Measurements from ENCODE around the gene BRF1.

Gene BRF1

DNA sequence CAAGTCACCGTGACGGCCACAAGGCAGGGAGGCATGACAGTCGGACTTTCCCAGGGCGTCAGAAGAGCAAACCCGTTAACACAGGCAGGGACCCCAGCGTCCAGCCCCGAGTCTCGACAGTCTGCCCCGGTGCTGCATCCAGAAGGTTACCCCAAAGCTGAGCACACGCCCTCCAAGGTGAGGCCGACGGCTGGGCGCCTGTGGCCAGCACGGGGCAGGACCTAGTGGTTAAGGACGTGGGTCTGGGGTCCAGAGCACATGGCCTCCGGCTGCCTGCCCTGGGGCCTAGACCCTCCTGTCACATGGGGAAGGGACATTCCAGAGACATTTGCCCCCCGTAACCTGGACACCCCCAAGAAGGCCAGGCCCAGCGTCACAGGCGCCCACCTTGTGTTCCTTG, 82.2 kb downstream of the BRF1 start:
- Histone ChIP-seq H2BK120ac (ENCODE audit: low read depth, low read length) (no peak overlapping the region), H2BK5ac (ENCODE audit: low read depth, low read length, poor library complexity, severe bottlenecking) (no peak overlapping the region), H2BK15ac (ENCODE audit: low read depth, poor library complexity, severe bottlenecking) (no peak overlapping the region), H3K18ac (ENCODE audit: low read depth in 1 of 2, low read length in 2 of 2) (no peak overlapping the region), H3K4me2 (ENCODE audit: low read length, poor library complexity, severe bottlenecking) (no peak overlapping the region), H4K91ac (ENCODE audit: low read length) (no peak overlapping the region), H3K27me3 (ENCODE audit: control insufficient read depth in 1 of 2, insufficient read depth in 1 of 2, low read length in 2 of 2) (no peaks in the 10 kb centered on the region), H3K9ac (ENCODE audit: low read length) (no peak overlapping the region), H4K8ac (ENCODE audit: low read length) (no peak overlapping the region), H3K4me3 (ENCODE audit: insufficient read depth in 1 of 2, low read depth in 1 of 2, low read length in 2 of 2) (no peak overlapping the region), H3K4me1 (ENCODE audit: control insufficient read depth, insufficient read depth, low read depth, low read length) (peaks cover 34% of the 10 kb centered on the region), H3K4ac (ENCODE audit: low read depth in 1 of 2, low read length in 2 of 2) (no peak overlapping the region), H3K23ac (ENCODE audit: low read length in 2 of 2) (no peak overlapping the region), H3K27ac (ENCODE audit: low read length, poor library complexity, severe bottlenecking) (no peak overlapping the region), H3K14ac (ENCODE audit: low read length in 2 of 2) (no peak overlapping the region), H2AK5ac (ENCODE audit: low read length, severe bottlenecking) (no peak overlapping the region), H2BK12ac (ENCODE audit: low read length in 2 of 2) (no peak overlapping the region), H3K79me1 (replicated peaks; ENCODE audit: low read length, poor library complexity, severe bottlenecking) (peaks cover 9% of the 10 kb centered on the region), H3K36me3 (ENCODE audit: control insufficient read depth in 1 of 2, insufficient read depth in 2 of 2, low read depth in 1 of 2, low read length in 2 of 2) (peaks cover 63 to 66% of the 10 kb centered on the region in 2 experiments), H2AFZ (ENCODE audit: low read depth, low read length) (no peak overlapping the region), H3K9me3 (ENCODE audit: control insufficient read depth, low read length) (no peaks in the 10 kb centered on the region)
- 97% methylated on average over 19 of the region's 19 CpGs for WGBS
- DNase-seq: no peak

DNA sequence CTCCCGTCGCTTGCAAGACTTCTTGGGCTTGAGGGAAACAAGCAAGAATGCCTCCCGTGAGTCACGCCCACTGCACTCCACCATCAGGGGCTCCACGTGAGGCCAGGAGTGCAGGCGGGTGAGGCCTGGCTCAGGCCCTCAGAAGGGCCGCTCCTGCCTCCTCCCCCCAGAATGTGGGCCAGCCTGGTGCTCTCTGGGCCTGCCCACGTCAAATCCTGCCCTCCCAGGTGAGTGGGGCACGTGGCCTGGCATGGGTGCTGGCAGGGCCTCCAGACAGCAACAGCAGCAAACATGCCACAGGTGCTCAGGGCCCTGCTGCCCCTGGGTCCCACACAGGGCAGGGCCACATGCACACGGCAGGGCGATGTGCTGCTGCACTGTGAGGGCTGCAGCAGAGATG, 83.0 kb downstream of the BRF1 start:
- no peak overlapping the region for H2BK12ac ChIP-seq (ENCODE audit: low read length in 2 of 2)
- no peaks in the 10 kb centered on the region for H3K27me3 ChIP-seq (ENCODE audit: control insufficient read depth in 1 of 2, insufficient read depth in 1 of 2, low read length in 2 of 2)
- H2AK5ac ChIP-seq (ENCODE audit: low read length, severe bottlenecking): no peak overlapping the region
- H3K4me3 ChIP-seq (ENCODE audit: insufficient read depth in 1 of 2, low read depth in 1 of 2, low read length in 2 of 2): no peak overlapping the region
- H3K4me2 ChIP-seq (ENCODE audit: low read length, poor library complexity, severe bottlenecking): no peak overlapping the region
- H3K23ac ChIP-seq (ENCODE audit: low read length in 2 of 2): no peak overlapping the region
- no peaks in the 10 kb centered on the region for H3K9me3 ChIP-seq (ENCODE audit: control insufficient read depth, low read length)
- WGBS: 96% methylated on average over 11 of the region's 11 CpGs
- peaks cover 9% of the 10 kb centered on the region for H3K79me1 ChIP-seq (replicated peaks; ENCODE audit: low read length, poor library complexity, severe bottlenecking)
- no peak overlapping the region for H3K18ac ChIP-seq (ENCODE audit: low read depth in 1 of 2, low read length in 2 of 2)
- no peak for DNase-seq
- no peak overlapping the region for H3K4ac ChIP-seq (ENCODE audit: low read depth in 1 of 2, low read length in 2 of 2)
- no peak overlapping the region for H3K9ac ChIP-seq (ENCODE audit: low read length)
- no peak overlapping the region for H2BK5ac ChIP-seq (ENCODE audit: low read depth, low read length, poor library complexity, severe bottlenecking)
- H2BK120ac ChIP-seq (ENCODE audit: low read depth, low read length): no peak overlapping the region
- H3K36me3 ChIP-seq (ENCODE audit: control insufficient read depth in 1 of 2, insufficient read depth in 2 of 2, low read depth in 1 of 2, low read length in 2 of 2): peaks cover 55 to 73% of the 10 kb centered on the region in 2 experiments
- H4K91ac ChIP-seq (ENCODE audit: low read length): peak overlapping the region; percentile 29
- H3K27ac ChIP-seq (ENCODE audit: low read length, poor library complexity, severe bottlenecking): no peak overlapping the region
- no peak overlapping the region for H3K14ac ChIP-seq (ENCODE audit: low read length in 2 of 2)
- no peak overlapping the region for H4K8ac ChIP-seq (ENCODE audit: low read length)
- H2BK15ac ChIP-seq (ENCODE audit: low read depth, poor library complexity, severe bottlenecking): no peak overlapping the region
- H3K4me1 ChIP-seq (ENCODE audit: control insufficient read depth, insufficient read depth, low read depth, low read length): peaks cover 36% of the 10 kb centered on the region
- no peak overlapping the region for H2AFZ ChIP-seq (ENCODE audit: low read depth, low read length)

DNA sequence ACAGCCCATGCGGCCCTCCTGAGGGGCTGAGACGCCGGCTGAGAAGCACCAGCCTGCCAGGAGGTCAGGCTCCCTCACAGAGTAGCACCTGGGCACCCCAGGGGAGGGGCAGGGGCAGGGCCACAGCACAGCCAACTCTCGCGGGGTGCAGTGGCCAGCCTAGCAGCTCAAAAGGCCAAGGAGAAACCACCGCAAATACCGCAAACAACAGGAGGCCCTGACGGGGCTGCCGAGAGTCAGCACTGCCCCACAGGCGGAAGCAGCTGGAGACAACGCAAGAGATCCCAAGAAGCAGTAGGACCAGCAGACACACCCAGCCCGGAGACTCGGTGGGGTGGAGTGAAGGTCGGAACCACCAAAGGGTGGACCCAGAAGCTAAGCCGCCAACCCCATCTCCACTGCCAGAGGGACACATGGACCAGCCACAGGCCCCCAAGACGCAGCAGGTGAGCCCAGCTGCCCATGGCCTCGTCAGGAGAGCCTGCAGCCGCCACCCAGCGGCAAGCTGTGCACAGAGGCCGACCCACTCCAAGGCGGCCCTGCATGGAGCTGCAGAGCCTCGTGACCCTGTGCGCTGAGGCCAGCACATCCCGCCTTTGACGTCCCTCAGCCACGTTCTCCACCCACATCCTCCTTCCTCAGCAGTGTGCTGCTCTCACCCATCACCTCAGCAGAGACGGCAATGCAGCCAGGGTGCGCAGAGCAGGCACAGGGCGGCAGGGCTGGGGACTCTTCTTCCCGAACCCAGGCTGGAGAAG, 84.1 kb downstream of the BRF1 start:
- Histone ChIP-seq H3K4me1 (ENCODE audit: control insufficient read depth, insufficient read depth, low read depth, low read length) (peaks cover 43% of the 10 kb centered on the region), H2BK120ac (ENCODE audit: low read depth, low read length) (no peak overlapping the region), H4K8ac (ENCODE audit: low read length) (no peak overlapping the region), H3K4ac (ENCODE audit: low read depth in 1 of 2, low read length in 2 of 2) (no peak overlapping the region), H3K27me3 (ENCODE audit: control insufficient read depth in 1 of 2, insufficient read depth in 1 of 2, low read length in 2 of 2) (no peaks in the 10 kb centered on the region), H3K36me3 (ENCODE audit: control insufficient read depth in 1 of 2, insufficient read depth in 2 of 2, low read depth in 1 of 2, low read length in 2 of 2) (peaks cover 53 to 81% of the 10 kb centered on the region in 2 experiments), H3K27ac (ENCODE audit: low read length, poor library complexity, severe bottlenecking) (no peak overlapping the region), H3K4me2 (ENCODE audit: low read length, poor library complexity, severe bottlenecking) (no peak overlapping the region), H2AFZ (ENCODE audit: low read depth, low read length) (no peak overlapping the region), H2BK12ac (ENCODE audit: low read length in 2 of 2) (no peak overlapping the region), H3K14ac (ENCODE audit: low read length in 2 of 2) (no peak overlapping the region), H3K9ac (ENCODE audit: low read length) (no peak overlapping the region), H2AK5ac (ENCODE audit: low read length, severe bottlenecking) (no peak overlapping the region), H2BK5ac (ENCODE audit: low read depth, low read length, poor library complexity, severe bottlenecking) (no peak overlapping the region), H3K23ac (ENCODE audit: low read length in 2 of 2) (no peak overlapping the region), H2BK15ac (ENCODE audit: low read depth, poor library complexity, severe bottlenecking) (no peak overlapping the region), H3K79me1 (replicated peaks; ENCODE audit: low read length, poor library complexity, severe bottlenecking) (peaks cover 9% of the 10 kb centered on the region), H4K91ac (ENCODE audit: low read length) (no peak overlapping the region), H3K18ac (ENCODE audit: low read depth in 1 of 2, low read length in 2 of 2) (no peak overlapping the region), H3K4me3 (ENCODE audit: insufficient read depth in 1 of 2, low read depth in 1 of 2, low read length in 2 of 2) (no peak overlapping the region), H3K9me3 (ENCODE audit: control insufficient read depth, low read length) (no peaks in the 10 kb centered on the region)
- no peak for DNase-seq
- WGBS: 96% methylated on average over 30 of the region's 30 CpGs

DNA sequence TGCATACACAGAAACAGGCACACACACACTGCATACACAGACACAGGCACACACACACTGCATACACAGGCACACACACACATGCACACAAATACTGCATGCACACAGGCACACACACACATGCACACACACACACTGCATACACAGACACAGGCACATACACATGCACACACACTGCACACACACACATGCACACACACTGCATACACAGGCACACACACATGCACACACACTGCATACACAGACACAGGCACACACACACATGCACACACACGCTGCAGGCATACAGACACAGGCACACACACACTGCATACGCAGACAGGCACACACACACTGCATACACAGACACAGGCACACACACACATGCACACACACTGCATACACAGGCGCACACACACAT, 85.2 kb downstream of the BRF1 start:
- no peak overlapping the region for H2BK120ac ChIP-seq (ENCODE audit: low read depth, low read length)
- H3K18ac ChIP-seq (ENCODE audit: low read depth in 1 of 2, low read length in 2 of 2): no peak overlapping the region
- no peak overlapping the region for H2BK15ac ChIP-seq (ENCODE audit: low read depth, poor library complexity, severe bottlenecking)
- no peak overlapping the region for H3K4me2 ChIP-seq (ENCODE audit: low read length, poor library complexity, severe bottlenecking)
- peaks cover 39% of the 10 kb centered on the region for H3K4me1 ChIP-seq (ENCODE audit: control insufficient read depth, insufficient read depth, low read depth, low read length)
- H3K9me3 ChIP-seq (ENCODE audit: control insufficient read depth, low read length): no peaks in the 10 kb centered on the region
- peaks cover 5% of the 10 kb centered on the region for H3K79me1 ChIP-seq (replicated peaks; ENCODE audit: low read length, poor library complexity, severe bottlenecking)
- H3K27ac ChIP-seq (ENCODE audit: low read length, poor library complexity, severe bottlenecking): no peak overlapping the region
- H3K23ac ChIP-seq (ENCODE audit: low read length in 2 of 2): no peak overlapping the region
- peak overlapping the region in 1 of 2 experiments; percentile 63 for H3K14ac ChIP-seq (ENCODE audit: low read length in 2 of 2)
- H2BK12ac ChIP-seq (ENCODE audit: low read length in 2 of 2): no peak overlapping the region
- H3K36me3 ChIP-seq (ENCODE audit: control insufficient read depth in 1 of 2, insufficient read depth in 2 of 2, low read depth in 1 of 2, low read length in 2 of 2): peaks cover 42 to 81% of the 10 kb centered on the region in 2 experiments
- WGBS: 56% methylated on average over 3 of the region's 3 CpGs
- no peak overlapping the region for H2AFZ ChIP-seq (ENCODE audit: low read depth, low read length)
- DNase-seq: no peak
- H3K4ac ChIP-seq (ENCODE audit: low read depth in 1 of 2, low read length in 2 of 2): no peak overlapping the region
- H3K9ac ChIP-seq (ENCODE audit: low read length): no peak overlapping the region
- no peak overlapping the region for H2BK5ac ChIP-seq (ENCODE audit: low read depth, low read length, poor library complexity, severe bottlenecking)
- H3K27me3 ChIP-seq (ENCODE audit: control insufficient read depth in 1 of 2, insufficient read depth in 1 of 2, low read length in 2 of 2): no peaks in the 10 kb centered on the region
- H3K4me3 ChIP-seq (ENCODE audit: insufficient read depth in 1 of 2, low read depth in 1 of 2, low read length in 2 of 2): no peak overlapping the region
- no peak overlapping the region for H2AK5ac ChIP-seq (ENCODE audit: low read length, severe bottlenecking)
- H4K91ac ChIP-seq (ENCODE audit: low read length): peak overlapping the region; percentile 19
- no peak overlapping the region for H4K8ac ChIP-seq (ENCODE audit: low read length)

All from mesenchymal stem cell (in vitro differentiated cells and primary cell).